Epithelial cell of esophagus (primary cell): ENCODE results near the gene SLC39A11.

Source experiments
- DNase-seq: peaks from one replicate; pipeline ENCODE4 v3.0.0; 2010; ENCODE audit warnings: low read depth
- H3K4me3 ChIP-seq: 2 replicates; pipeline ENCODE4 v1.5.1; 2011; ENCODE audit warnings: mild to moderate bottlenecking, low read length, control low read depth
- CTCF ChIP-seq: IDR thresholded peaks from 2 replicates; pipeline ENCODE4 v1.5.1; 2011; ENCODE audit warnings: low read depth, mild to moderate bottlenecking, low read length, control low read depth, inconsistent platforms; ENCODE audit not compliant: insufficient read depth; ENCODE audit errors: missing control alignments

Gene SLC39A11

GRCh38 chr17:73030501-73030921 lies 62.0 kb downstream of the SLC39A11 start:
- TF ChIP-seq CTCF = no peak
- no peak overlapping the region for H3K4me3 ChIP-seq
- no peak for DNase-seq

GRCh38 chr17:73029991-73030390 lies 62.5 kb downstream of the SLC39A11 start:
- no peak for DNase-seq
- TF ChIP-seq CTCF = no peak
- H3K4me3 ChIP-seq = no peak overlapping the region

GRCh38 chr17:73029021-73029420 lies 63.5 kb downstream of the SLC39A11 start:
- no peak for TF ChIP-seq CTCF
- DNase-seq = no peak
- H3K4me3 ChIP-seq = no peak overlapping the region

GRCh38 chr17:73028299-73028755 lies 64.2 kb downstream of the SLC39A11 start:
- DNase-seq = no peak
- TF ChIP-seq CTCF = no peak
- no peak overlapping the region for H3K4me3 ChIP-seq

GRCh38 chr17:73027130-73027741 lies 65.3 kb downstream of the SLC39A11 start:
- TF ChIP-seq CTCF = no peak
- no peak overlapping the region for H3K4me3 ChIP-seq
- no peak for DNase-seq

GRCh38 chr17:73025041-73025560 lies 67.4 kb downstream of the SLC39A11 start:
- no peak for DNase-seq
- H3K4me3 ChIP-seq = no peak overlapping the region
- no peak for TF ChIP-seq CTCF

- no peak for DNase-seq
- no peak overlapping the region for H3K4me3 ChIP-seq
- no peak for TF ChIP-seq CTCF
Observed at GRCh38 chr17:73023759-73024158, 68.7 kb downstream of the SLC39A11 start.
